ENCODE results near the gene SCARF2.
"Not testable (repeated sequence)": the region's sequence is repeated elsewhere in the genome, so short reads cannot be mapped to it uniquely, and the experiment has no call there.

SCARF2 gene

DNA sequence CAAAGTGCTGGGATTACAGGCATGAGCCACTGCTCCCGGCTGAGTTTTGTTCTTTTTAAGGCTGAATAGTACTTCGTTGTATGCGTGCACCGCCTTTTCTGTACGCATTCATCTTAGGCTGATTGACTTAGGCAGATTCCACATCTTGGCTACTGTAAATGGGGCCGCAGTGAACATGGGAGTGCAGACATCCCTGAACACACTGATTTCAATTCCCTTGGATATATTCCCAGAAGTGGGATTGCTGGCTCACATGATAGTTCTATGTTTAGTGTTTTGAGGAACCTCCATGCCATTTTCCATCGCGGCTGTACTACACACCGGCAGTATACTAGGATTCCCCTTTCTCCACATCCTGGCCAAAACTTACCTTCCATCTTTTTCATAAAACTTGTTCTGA, 54.1 kb downstream of the SCARF2 start:
- H3K9ac ChIP-seq (ENCODE audit: low read depth, low read length) = no peak overlapping the region

DNA sequence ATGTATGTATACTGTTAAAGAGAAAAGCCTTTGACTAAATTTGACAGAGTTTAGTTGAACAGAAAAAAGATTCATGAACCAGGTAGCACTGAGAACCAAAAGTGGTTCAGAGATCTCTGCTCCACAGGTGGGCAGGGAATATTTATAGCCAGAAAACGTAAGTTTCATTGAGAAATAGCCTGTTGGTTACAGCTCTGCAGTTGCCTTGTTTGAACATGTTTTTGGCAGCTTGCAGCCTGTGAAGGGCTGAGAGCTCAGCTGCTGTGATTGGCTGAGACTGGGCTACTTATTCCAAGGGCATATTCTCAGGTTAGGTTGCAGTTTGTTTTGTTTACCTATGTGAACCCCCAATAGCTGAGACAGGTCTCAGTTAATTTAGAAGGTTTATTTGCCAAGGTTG, 57.1 kb downstream of the SCARF2 start:
- Histone ChIP-seq H3K9me3 (ENCODE audit: control insufficient read depth, insufficient read depth, low read length) (no peaks in the 10 kb centered on the region), H3K9ac (ENCODE audit: low read depth, low read length) (no peak overlapping the region), H3K4me1 (ENCODE audit: insufficient read depth, low read length) (peaks cover 6% of the 10 kb centered on the region; the same call in 1 of the 2 replicates), H3K36me3 (ENCODE audit: insufficient read depth, low read length) (no peaks in the 10 kb centered on the region)

More for the DNA sequence above, 54.1 kb downstream of the SCARF2 start:
- Histone ChIP-seq H3K36me3 (ENCODE audit: insufficient read depth, low read length) (no peaks in the 10 kb centered on the region), H3K9me3 (ENCODE audit: control insufficient read depth, insufficient read depth, low read length) (no peaks in the 10 kb centered on the region), H3K4me1 (ENCODE audit: insufficient read depth, low read length) (peaks cover 6% of the 10 kb centered on the region; the same call in 1 of the 2 replicates)

GRCh38 chr22:20378684-20379083, 58.9 kb downstream of the SCARF2 start:
- not testable (repeated sequence) for H3K36me3 ChIP-seq (ENCODE audit: insufficient read depth, low read length); H3K9me3 ChIP-seq (ENCODE audit: control insufficient read depth, insufficient read depth, low read length); H3K9ac ChIP-seq (ENCODE audit: low read depth, low read length); H3K4me1 ChIP-seq (ENCODE audit: insufficient read depth, low read length)

DNA sequence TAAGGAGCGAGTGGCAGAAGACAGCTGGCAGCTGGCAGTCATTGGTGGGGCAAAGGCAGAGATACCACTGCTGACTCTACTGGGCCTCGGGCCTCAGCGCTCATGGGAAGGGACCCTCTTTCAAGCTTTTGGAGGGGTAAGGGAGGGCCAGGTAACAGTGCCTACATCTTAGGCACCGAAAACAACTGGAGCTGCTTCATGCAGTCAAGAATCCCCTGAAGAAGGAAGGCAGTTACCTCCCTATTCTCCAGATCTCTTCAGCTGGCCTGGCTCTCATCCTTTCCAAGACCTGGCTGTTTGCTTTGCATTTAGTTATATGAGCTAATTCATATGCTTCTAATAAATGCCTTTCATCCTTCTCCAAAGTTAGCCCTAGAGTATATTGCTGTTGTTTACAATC, 59.5 kb downstream of the SCARF2 start:
- H3K4me1 ChIP-seq (ENCODE audit: insufficient read depth, low read length) = peaks cover 9% of the 10 kb centered on the region
- H3K9ac ChIP-seq (ENCODE audit: low read depth, low read length) = no peak overlapping the region
- H3K36me3 ChIP-seq (ENCODE audit: insufficient read depth, low read length) = no peaks in the 10 kb centered on the region
- H3K9me3 ChIP-seq (ENCODE audit: control insufficient read depth, insufficient read depth, low read length) = no peaks in the 10 kb centered on the region

- H3K9ac ChIP-seq (ENCODE audit: low read depth, low read length); H3K4me1 ChIP-seq (ENCODE audit: insufficient read depth, low read length); H3K9me3 ChIP-seq (ENCODE audit: control insufficient read depth, insufficient read depth, low read length); H3K36me3 ChIP-seq (ENCODE audit: insufficient read depth, low read length): not testable (repeated sequence)
These were observed 60.6 kb downstream of the SCARF2 start for GRCh38 chr22:20376983-20377382.

- H3K4me1 ChIP-seq (ENCODE audit: insufficient read depth, low read length); H3K36me3 ChIP-seq (ENCODE audit: insufficient read depth, low read length); H3K9ac ChIP-seq (ENCODE audit: low read depth, low read length); H3K9me3 ChIP-seq (ENCODE audit: control insufficient read depth, insufficient read depth, low read length): not testable (repeated sequence)
These were observed 61.3 kb downstream of the SCARF2 start for GRCh38 chr22:20376281-20376680.

Measured in ES-I3 (cell line).